LoVo (cell line): ENCODE results near the gene SYNRG.
"Not testable (repeated sequence)": the region's sequence is repeated elsewhere in the genome, so short reads cannot be mapped to it uniquely, and the experiment has no call there.

ENCODE experiments used
- DNase-seq: peaks from one replicate; pipeline ENCODE4 v3.0.0-alpha.2; 2016; ENCODE audit warnings: low spot score

The SYNRG gene, protein sequence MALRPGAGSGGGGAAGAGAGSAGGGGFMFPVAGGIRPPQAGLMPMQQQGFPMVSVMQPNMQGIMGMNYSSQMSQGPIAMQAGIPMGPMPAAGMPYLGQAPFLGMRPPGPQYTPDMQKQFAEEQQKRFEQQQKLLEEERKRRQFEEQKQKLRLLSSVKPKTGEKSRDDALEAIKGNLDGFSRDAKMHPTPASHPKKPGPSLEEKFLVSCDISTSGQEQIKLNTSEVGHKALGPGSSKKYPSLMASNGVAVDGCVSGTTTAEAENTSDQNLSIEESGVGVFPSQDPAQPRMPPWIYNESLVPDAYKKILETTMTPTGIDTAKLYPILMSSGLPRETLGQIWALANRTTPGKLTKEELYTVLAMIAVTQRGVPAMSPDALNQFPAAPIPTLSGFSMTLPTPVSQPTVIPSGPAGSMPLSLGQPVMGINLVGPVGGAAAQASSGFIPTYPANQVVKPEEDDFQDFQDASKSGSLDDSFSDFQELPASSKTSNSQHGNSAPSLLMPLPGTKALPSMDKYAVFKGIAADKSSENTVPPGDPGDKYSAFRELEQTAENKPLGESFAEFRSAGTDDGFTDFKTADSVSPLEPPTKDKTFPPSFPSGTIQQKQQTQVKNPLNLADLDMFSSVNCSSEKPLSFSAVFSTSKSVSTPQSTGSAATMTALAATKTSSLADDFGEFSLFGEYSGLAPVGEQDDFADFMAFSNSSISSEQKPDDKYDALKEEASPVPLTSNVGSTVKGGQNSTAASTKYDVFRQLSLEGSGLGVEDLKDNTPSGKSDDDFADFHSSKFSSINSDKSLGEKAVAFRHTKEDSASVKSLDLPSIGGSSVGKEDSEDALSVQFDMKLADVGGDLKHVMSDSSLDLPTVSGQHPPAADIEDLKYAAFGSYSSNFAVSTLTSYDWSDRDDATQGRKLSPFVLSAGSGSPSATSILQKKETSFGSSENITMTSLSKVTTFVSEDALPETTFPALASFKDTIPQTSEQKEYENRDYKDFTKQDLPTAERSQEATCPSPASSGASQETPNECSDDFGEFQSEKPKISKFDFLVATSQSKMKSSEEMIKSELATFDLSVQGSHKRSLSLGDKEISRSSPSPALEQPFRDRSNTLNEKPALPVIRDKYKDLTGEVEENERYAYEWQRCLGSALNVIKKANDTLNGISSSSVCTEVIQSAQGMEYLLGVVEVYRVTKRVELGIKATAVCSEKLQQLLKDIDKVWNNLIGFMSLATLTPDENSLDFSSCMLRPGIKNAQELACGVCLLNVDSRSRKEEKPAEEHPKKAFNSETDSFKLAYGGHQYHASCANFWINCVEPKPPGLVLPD (N-terminal part only)

DNA sequence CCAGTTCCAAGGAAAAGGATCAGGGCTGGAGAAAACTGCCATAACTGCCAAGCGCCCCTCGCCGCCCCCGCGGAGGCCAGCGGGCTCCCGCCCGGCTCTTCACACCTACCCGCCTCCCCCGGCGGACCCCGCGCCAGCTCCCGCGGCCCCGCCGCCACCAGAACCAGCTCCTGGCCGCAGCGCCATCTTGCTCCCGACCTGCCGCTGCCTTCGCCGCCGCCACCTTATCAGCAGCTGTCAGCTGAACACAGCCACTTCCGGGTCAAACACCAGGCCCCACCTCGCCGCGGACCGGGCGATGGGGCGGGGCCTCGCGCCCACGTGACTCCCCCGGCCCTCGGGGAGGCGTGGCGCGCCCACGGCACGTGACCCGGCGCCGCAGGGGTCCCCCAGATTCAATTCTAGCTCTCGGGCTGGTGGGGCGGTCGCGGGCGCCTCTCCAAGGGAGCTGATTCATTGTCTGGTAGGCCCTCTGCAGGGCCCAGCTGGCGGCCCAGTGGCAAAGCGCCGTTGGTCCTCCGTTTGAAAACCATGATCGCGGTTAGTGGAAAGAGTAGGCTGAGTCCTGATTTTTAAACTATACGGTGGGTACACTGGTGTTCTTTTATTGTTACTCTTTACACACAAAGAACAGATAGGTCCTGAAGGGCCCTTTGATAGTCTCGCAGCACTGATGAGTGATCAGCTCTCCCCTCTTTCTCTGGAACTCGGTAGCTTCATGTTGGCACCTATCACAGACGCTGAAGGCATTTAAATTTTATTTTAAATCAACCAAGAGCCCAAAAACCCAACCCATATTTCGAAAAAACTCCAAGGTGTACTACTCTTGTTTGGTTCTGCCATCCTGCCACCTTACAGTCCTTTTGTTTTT lies at the start of gene SYNRG:
Gene SYNRG, minus strand, starts transcription at position 249 of the 871 bp plus-strand sequence. Its CDS starts 63 bp downstream, at position 186.
- DNase-seq = peak; percentile 97

DNA sequence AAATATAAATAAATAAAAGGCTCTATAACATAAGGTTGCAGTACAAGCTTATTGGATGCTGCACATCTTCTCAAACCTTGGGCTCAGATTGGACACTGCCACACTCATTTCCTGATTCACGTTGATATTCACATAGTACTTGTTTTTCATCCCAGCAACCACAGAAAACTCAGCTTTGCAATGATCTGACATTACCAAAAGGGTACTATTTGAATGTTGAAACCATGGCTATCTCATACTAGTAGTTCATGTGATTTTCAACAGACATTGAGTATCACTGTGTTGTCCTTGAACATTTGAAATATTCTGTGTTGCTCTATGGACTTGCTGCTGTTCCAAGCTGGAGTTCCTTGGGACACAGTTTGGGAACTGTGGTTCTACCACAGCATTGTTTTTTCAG lies 48.0 kb upstream of the SYNRG start:
- DNase-seq = no peak

DNA sequence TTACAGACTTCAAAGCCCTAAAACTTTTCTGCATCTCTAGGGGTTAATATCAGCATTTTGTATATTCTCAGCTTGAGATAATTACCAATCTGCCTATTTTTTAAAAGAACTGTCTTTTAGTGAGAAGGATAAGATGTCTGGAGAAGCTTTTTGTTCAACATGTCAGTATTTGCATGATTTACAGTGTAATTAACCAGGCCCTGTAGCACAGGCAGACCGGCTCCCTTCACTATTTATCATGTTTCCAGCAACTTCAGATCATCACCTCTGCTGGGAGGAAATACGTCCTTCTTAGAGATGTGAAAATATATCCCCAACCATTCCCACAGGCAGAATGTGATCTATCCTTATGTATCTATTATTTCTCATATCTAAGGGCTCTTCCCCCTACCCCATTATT lies 42.6 kb upstream of the SYNRG start:
- DNase-seq = no peak

DNA sequence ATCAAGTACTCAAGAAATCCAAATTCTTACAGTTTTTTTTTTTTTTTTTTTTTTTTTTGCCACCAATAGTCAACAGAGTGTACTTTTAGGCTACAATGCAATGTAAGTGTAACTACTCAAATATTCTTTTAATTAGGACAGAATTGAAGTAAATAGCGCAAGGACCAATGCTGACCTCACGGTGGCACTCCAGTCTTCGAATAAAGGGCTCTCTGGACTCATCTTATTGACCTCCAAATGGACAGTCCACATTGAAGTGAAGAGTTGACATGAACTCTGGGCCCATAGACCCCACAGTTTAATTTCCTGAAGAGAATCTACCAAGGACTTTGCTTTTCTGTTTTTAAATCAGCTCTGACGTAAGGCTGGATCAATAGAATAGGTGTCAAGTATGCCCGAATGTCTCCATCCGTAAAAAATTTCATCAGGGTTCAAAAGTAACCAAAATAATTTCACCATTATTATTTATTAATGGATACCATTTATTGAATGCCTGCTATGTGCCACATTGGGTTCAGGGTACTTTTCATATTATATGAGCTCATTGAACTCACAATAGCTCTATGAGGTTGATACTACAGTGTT lies 41.3 kb upstream of the SYNRG start:
- no peak for DNase-seq

DNA sequence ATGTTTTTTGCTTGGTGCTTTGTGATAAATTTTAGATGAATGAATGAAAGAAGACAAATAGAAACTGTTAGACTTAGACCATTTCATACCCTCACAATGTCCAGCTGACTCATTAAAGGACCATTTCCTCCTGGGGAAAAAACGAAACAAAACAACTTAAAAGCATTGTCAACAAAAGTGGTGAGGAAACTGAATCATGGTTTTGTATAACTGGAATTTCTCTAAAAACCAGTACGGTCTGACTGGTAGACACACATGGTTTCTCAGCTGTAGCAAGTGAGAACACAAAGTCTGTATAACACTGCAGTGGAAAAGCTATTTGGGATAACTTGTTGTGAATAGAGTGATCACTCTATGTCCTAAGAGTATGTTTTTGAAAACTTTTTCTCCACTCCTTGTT lies 39.3 kb upstream of the SYNRG start:
- no peak for DNase-seq

DNA sequence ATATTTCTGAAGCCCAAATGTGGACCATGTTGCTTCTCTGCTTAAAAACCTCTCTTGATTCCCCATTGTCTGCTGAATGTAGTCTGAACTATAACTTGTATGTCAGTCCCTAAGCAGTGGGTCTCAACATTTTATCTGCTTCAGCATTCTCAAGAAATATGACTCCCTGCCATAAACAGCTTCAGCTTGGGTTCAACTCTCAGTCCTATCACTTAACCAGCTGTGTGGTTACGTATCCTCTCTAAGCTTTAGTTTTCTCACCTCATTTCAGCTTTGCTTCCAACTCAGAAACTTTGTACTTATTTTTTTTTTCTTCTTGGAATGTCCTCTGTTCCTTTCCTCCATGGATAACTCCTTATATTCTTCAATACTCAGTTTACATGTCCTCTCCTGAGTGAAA lies 38.6 kb upstream of the SYNRG start:
- DNase-seq = no peak

DNA sequence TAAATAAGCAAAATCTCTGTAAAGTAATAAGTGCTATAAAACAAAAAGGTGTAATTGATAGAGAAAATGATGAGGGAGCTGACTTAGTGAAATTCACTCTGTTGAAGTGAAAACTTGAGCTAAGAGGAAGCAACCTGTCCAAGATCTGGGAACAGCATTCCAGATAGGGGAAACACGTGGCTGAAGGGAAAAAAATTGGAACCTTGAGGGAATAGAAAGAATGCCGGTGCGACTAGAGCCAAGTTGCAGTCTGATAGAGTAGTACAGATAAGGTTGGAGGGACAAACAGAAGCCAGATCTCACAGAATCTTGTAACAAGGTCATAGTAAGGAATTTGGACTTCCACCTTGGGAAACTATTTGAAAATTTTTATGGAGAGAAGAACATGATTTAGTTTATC lies 34.7 kb upstream of the SYNRG start:
- DNase-seq = peak; percentile 58

DNA sequence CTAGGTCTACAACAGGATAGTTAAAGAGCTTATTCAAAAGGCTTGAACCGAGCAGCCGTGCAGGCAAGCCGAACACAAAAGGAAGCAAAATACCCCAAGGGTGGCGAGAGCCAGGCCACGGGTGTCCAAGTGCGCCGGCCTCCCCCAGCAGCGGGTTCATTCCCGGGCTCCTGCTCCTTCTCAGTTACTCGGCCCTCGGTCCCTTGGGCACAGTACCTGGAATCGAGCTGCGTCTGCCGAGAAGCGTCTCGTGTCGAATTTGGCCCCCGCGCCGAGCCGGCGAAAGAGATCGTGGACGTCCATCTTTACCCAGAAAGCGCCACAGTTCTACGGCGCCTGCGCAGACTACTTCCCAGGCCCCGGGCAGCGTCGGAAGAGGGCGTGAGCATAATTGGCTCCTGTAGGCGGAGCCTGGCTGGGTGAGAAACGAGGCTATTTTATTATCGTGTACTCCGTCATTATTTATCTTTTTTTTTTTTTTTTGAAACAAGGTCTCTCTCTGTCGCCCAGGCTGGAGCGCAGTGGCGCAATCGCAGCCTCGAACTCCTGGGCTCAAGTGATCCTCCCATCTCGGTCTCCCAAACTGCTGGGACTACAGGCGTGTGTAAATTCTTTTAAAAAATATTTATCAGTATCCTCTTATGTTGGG lies 34.0 kb upstream of the SYNRG start, which contains the start of gene DDX52:
Gene DDX52, minus strand, starts transcription at position 329 of the 649 bp plus-strand sequence. Its CDS starts 26 bp downstream, at position 303.
- peak; percentile 98 for DNase-seq

DNA sequence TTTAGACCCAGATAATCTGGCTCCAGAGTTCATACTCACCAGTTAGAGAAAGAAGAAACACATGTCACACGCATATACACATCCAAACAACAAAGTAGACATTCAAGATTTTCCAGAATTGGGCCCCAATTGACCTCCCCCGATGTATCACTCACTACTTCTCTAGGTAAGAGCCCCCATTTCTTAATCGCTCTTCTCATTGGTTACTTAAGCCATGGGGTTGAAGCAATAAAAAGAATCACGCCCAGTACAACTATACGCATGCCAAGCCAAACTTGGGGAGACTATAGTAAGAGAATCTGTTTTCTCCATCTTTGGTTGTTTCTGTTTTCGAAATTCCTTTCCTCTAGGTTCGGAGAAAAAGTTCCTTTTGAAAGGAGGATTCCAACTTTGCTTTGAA lies 33.5 kb upstream of the SYNRG start:
- DNase-seq = peak; percentile 23

DNA sequence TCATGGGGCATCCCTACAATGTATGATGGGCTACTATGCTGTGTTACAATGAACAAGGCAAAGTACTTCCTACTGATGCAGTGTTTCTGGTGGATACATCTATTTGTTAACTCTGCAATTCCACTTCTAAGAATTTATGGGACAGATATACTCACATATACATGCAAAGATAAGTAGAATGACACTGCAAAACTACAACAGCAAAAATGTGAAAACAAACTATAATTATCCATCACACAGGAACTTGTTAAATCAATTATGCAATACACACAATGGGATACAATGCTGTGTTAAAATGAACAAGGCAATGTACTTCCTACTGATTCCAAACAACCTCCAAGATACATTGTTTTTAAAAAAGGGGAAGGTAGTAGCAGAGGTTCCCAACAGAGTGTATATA lies 30.8 kb upstream of the SYNRG start:
- no peak for DNase-seq

DNA sequence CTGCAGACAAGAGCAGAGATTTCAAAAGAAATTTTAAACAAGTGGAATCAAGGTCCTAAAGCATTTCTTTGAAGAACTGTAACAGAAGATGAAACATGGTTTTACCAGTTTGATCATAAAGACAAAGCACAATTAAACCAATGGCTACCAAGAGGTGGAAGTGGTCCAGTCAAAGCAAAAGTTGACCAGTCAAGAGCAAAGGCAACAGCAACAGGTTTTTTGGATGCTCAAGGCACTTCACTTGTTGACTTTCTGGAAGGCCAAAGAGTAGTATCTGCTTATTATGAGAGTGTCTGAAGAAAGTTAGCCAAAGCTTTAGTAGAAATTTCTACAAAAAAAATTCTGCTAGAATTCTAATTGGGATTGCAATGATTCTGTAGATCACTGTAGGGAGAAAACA lies 28.7 kb upstream of the SYNRG start:
- no peak for DNase-seq

DNA sequence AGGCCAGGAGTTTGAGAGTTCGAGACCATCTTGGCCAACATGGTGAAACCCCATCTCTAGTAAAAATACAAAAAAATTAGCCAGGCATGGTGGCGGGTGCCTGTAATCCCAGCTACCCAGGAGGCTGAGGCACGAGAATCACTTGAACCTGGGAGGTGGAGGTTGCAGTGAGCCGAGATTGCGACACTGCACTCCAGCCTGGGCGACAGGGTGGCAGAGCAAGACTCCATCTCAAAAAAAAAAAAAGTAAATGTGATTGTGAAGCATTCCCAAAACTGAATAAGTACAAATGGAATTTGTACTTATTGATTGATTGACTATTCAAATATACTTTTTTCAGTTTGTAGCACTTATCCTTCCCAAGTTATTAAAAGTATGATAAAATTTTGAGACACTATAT lies 7.2 kb upstream of the SYNRG start:
- not testable (repeated sequence) for DNase-seq

DNA sequence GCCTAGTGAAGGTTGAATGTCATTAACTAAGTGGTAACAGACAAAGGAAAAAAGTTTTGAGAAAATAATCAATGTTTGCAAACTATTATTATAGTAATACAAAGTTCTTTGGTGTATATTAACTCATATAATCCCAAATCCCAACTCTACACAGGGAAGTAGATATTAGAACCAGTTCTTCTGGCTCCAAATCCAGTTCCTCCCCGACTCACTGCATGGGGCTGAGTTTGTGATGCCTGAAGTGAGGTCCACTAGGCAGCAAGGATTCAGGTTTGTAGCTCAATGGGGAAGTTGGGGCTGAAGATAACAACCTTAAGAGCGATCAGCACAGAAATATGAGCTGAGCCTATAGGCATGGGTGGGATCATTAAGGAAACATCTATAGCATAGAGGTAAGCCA lies 5.6 kb upstream of the SYNRG start:
- no peak for DNase-seq

DNA sequence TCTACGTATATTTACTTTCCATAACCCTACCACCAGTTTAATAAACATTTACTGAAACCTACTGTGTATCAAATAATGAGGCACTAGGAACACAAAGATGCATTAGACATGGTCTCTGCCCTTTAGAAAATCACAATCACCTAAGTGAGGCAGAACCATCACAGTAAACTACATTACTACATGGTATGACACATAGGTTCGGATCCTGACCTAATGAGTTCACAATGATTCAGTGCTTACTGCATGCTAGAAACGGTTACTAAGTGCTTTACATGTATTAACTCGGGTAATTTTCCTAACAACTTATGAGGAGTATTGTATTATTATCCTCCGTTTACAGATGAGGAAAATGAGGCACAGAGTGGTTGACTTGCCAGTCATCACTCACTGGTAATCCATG lies 5.2 kb upstream of the SYNRG start:
- no peak for DNase-seq

DNA sequence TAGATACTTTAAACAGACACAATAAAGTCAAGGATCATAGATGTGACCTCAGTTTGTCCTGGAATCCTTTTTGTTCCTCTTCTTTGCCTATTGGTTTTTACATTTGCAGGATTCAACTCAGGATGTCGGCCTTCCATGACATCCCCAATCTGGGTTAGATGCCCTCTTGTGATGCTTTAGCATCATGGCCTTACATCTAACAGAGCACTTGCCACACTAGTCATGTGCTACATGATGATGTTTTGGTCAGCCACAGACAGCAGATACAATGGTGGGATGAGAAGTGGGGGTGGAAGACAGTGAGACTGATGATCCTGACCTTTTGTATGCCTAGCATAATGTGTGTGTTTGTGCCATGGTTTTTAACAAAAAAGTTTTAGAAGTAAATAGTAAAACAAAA lies 1.8 kb upstream of the SYNRG start:
- DNase-seq = no peak

DNA sequence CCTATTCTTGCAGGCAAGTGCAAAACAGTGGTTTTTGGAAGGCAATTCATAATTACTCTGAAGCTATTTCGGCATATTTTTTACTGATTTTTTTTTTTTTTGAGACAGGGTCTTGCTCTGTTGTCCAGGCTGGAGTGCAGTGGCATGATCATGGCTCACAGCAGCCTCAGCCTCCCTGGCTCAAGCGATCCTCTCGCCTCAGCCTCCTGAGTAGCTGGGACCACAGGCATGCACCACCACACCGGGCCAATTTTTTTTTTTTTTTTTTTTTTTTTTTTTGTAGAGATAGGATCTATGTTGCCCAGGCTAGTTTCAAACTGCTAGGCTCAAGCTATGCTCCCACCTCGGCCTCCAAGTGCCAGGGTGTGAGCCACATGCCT lies 813 bp upstream of the SYNRG start:
- DNase-seq = not testable (repeated sequence)

DNA sequence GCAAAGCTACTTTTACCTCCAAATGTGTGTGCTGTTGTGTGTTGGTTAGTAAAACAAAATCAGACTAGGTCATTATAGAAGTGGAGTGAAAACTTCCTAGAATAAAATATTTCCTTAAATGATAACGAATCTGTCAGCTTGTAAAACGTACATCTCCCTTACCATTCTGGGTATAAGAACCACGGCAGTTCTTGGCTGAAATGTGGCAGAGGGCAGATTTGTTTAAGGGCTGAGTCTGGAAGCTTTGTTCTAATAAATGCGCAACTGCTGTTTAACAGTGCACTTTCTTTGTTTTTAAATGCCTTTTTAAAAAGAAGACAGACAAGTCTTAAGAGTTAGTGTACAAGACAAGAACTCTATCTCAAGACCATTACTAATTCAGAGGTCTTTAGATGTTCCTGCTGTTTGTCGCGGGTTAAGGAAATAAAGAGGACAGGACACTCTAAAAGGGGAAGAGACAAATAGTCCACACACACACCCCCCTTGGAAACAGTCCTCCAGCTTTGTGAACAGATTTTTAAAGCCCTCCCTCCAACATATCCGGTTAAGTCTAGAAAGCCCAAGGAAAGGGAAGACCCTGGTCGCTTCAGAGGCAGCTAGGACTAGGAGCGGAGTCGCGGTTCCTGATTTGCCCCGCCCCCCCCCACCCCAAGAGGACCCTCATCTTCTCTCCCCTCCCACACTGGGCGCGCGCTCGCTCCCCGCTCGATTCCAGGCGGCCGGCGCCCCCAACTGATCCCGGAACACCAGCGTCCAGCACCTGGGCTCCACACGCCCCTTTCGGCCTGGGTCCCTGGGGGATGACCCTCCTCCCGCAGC lies 658 bp downstream of the SYNRG start:
- DNase-seq = peak; percentile 4

DNA sequence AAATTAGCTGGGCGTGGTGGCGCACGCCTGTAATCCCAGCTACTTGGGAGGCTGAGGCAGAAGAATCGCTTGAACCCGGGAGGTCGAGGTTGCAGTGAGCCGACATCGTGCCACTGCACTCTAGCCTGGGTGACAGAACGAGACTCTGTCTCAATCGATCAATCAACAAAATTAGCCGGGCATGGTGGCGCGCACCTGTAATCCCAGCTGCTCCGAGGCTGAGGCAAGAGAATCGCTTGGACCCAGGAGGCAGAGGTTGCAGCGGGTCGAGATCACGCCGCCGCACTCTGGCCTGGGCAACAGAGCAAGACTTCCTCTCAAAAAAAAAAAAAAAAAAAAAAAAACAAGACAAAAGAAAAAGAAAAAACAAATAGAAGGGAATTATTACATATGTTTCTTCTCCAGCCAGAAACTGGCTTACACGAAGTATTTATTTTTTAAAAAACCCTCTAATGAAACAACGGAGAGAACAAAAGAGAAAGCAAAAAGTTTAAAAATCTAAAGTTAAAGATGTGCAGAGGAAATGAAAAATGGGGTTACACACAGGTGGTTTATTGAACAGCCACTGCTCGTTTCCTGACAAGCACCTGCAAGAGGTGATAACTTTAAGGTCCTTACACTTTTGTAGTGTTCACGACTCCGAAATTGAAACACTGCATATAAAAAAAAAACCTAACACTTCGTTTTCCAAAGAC lies 1.4 kb downstream of the SYNRG start:
- DNase-seq = peak; percentile 4
